ENCODE data around the gene CYP11A1. TPM values are rescaled to one million over a fixed set of nuclear protein-coding genes. Genes with fewer than 3 reads are reported as not detected.

Gene CYP11A1
- total RNA-seq, 4 donors from 2014 or later, result 0.15 to 2.5 (median 0.67) TPM

- in situ Hi-C loops (cut with MboI; ENCODE audit: low sequenced_read_pairs in 4 of 4) (loop anchor here (5.0 to 25.0 kb wide), 4 partner anchors 172 to 344 kb away; partner anchors contain the start of gene ISLR2 (in 1 of the 4)), intact Hi-C loops (cut with DNase I; ENCODE audit: low total_unique reads) (no loop called here)
- Histone ChIP-seq H3K9me3 (no peaks in the 10 kb centered on the region), H3K4me1 (no peaks in the 10 kb centered on the region), H3K4me3 (no peak overlapping the region), H3K27me3 (peaks cover 6 to 15% (median 12%) of the 10 kb centered on the region in 3 donors), H3K27ac (no peak overlapping the region), H3K36me3 (no peaks in the 10 kb centered on the region)
- TF ChIP-seq CTCF (IDR thresholded peaks at IDR 0.05 in 4 of 5, conservative IDR thresholded peaks at IDR 0.05 in 1 of 5) (no peak), POLR2A (IDR thresholded peaks at IDR 0.05) (no peak)
- no peak for DNase-seq
- ATAC-seq, result no peak
These were observed 60.6 kb downstream of the CYP11A1 start for GRCh38 chr15:74306781-74307217.

DNA sequence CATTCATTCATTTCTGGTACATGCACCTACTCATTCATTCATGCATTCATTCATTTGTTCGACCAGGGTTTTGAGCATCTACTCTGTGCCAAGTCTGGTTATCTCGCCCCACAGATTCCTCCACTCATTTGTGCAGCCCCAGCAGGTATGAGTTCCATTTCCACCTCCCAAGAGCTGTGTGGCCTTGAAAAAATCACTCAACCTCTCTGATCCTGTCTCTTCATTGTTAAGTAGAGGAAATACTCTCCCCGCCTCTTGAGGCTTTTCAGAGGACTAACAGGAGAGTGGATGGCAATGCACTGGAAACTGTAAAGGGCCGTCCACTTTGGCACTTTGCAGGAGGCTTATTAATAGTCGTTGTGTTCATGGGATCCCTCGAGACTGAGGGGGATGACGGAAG is 61.8 kb downstream of the CYP11A1 start:
- TF ChIP-seq POLR2A (IDR thresholded peaks at IDR 0.05) (no peak), CTCF (IDR thresholded peaks at IDR 0.05 in 4 of 5, conservative IDR thresholded peaks at IDR 0.05 in 1 of 5) (no peak)
- Histone ChIP-seq H3K27ac (no peak overlapping the region), H3K36me3 (no peaks in the 10 kb centered on the region), H3K4me3 (no peak overlapping the region), H3K4me1 (no peaks in the 10 kb centered on the region), H3K9me3 (no peaks in the 10 kb centered on the region), H3K27me3 (peaks cover 6 to 15% (median 12%) of the 10 kb centered on the region in 3 donors)
- ATAC-seq, result no peak
- DNase-seq, result no peak
- in situ Hi-C loops (cut with MboI; ENCODE audit: low sequenced_read_pairs in 4 of 4), result loop anchor here (5.0 to 25.0 kb wide), 4 partner anchors 171 to 343 kb away; partner anchors contain the start of gene ISLR2 (in 1 of the 4)
- intact Hi-C loops (cut with DNase I; ENCODE audit: low total_unique reads), result no loop called here

GRCh38 chr15:74304431-74304830 is 63.0 kb downstream of the CYP11A1 start:
- H3K4me1 ChIP-seq, result no peaks in the 10 kb centered on the region
- ATAC-seq, result no peak
- no peak overlapping the region for H3K27ac ChIP-seq
- H3K9me3 ChIP-seq, result no peaks in the 10 kb centered on the region
- TF ChIP-seq CTCF (IDR thresholded peaks at IDR 0.05 in 4 of 5, conservative IDR thresholded peaks at IDR 0.05 in 1 of 5), result no peak
- no peak for TF ChIP-seq POLR2A (IDR thresholded peaks at IDR 0.05)
- DNase-seq, result no peak
- intact Hi-C loops (cut with DNase I; ENCODE audit: low total_unique reads) (no loop called here), in situ Hi-C loops (cut with MboI; ENCODE audit: low sequenced_read_pairs in 4 of 4) (loop anchor here in 2 of 4 donors (10.0 to 25.0 kb wide), 2 partner anchors 170 to 342 kb away; partner anchors contain the start of gene ISLR2 (in 1 of the 2))
- no peak overlapping the region for H3K4me3 ChIP-seq
- no peaks in the 10 kb centered on the region for H3K36me3 ChIP-seq
- peaks cover 6 to 15% (median 12%) of the 10 kb centered on the region in 3 donors for H3K27me3 ChIP-seq

DNA sequence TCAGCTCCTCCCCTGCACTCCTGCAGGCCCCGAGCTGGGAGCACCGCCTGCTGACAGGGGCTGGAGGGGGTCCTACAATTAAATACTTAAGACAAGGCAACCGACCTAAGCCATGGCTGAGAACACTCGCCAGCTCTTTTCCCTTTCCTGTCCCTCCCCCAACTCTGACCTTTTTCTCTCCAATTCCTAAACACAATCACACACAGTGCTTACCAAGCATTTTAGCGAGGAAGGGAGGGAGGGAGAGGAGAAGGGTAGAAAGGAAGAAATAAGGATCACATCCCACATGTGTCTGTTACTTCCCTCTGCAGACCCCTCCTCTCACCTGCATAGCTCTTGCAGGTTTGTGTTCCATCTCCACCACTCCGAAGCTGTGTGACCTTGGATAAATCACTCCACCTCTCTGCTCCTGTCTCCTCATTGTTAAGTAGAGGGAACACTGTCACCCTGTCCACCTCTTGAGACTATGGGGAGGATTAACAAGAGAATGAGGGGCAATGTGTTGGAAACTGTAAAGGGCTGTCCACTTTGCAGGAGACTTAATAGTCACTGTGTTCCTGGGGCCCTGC is 63.6 kb downstream of the CYP11A1 start:
- in situ Hi-C loops (cut with MboI; ENCODE audit: low sequenced_read_pairs in 4 of 4) (loop anchor here in 2 of 4 donors (10.0 to 25.0 kb wide), 2 partner anchors 169 to 342 kb away; partner anchors contain the start of gene ISLR2 (in 1 of the 2)), intact Hi-C loops (cut with DNase I; ENCODE audit: low total_unique reads) (no loop called here)
- no peak overlapping the region for H3K27ac ChIP-seq
- peaks cover 6 to 15% (median 12%) of the 10 kb centered on the region in 3 donors for H3K27me3 ChIP-seq
- DNase-seq, result no peak
- no peak overlapping the region for H3K4me3 ChIP-seq
- no peak for ATAC-seq
- H3K36me3 ChIP-seq, result no peaks in the 10 kb centered on the region
- H3K4me1 ChIP-seq, result no peaks in the 10 kb centered on the region
- no peak for TF ChIP-seq CTCF (IDR thresholded peaks at IDR 0.05 in 4 of 5, conservative IDR thresholded peaks at IDR 0.05 in 1 of 5)
- TF ChIP-seq POLR2A (IDR thresholded peaks at IDR 0.05), result no peak
- H3K9me3 ChIP-seq, result no peaks in the 10 kb centered on the region

Measured in gastrocnemius medialis (tissue), 4 donors.